CD4-positive, alpha-beta T cell treated with Interleukin-15 for 1 hour (primary cell): ENCODE results near the gene IL2RA.
"Not testable (repeated sequence)": the region's sequence is repeated elsewhere in the genome, so short reads cannot be mapped to it uniquely, and the experiment has no call there.

ENCODE experiments used
- DNase-seq: peaks from one replicate; pipeline ENCODE4 v3.0.0-alpha.2; 2020

IL2RA gene

GRCh38 chr10:6011558-6011957 is 50.6 kb downstream of the IL2RA start:
- no peak for DNase-seq

- no peak for DNase-seq
These were observed 51.6 kb downstream of the IL2RA start for GRCh38 chr10:6010569-6010968.

- DNase-seq, result no peak
These were observed 52.2 kb downstream of the IL2RA start for GRCh38 chr10:6009961-6010360.

- DNase-seq, result no peak
These were observed 53.0 kb downstream of the IL2RA start for GRCh38 chr10:6009150-6009549.

GRCh38 chr10:6008497-6009142 is 53.5 kb downstream of the IL2RA start:
- DNase-seq, result no peak

- DNase-seq, result no peak
These were observed 55.2 kb downstream of the IL2RA start for GRCh38 chr10:6006991-6007390.

GRCh38 chr10:6006546-6006945 is 55.6 kb downstream of the IL2RA start:
- DNase-seq, result no peak

- DNase-seq, result no peak
These were observed 56.2 kb downstream of the IL2RA start for GRCh38 chr10:6005856-6006395.

GRCh38 chr10:6005161-6005804 is 56.9 kb downstream of the IL2RA start:
- not testable (repeated sequence) for DNase-seq

- DNase-seq, result no peak
These were observed 59.2 kb downstream of the IL2RA start for GRCh38 chr10:6002809-6003510.

GRCh38 chr10:5999440-6000165 is 62.6 kb downstream of the IL2RA start:
- DNase-seq, result no peak

GRCh38 chr10:5996696-5997095 is 65.5 kb downstream of the IL2RA start:
- no peak for DNase-seq

GRCh38 chr10:5992398-5992797 is 69.8 kb downstream of the IL2RA start:
- DNase-seq, result no peak

GRCh38 chr10:5991708-5992107 is 70.5 kb downstream of the IL2RA start:
- no peak for DNase-seq

GRCh38 chr10:5989756-5990155 is 72.4 kb downstream of the IL2RA start:
- no peak for DNase-seq

GRCh38 chr10:5988336-5988920 is 73.7 kb downstream of the IL2RA start:
- DNase-seq, result no peak

GRCh38 chr10:5987747-5988146 is 74.4 kb downstream of the IL2RA start:
- no peak for DNase-seq

GRCh38 chr10:5985029-5985428 is 77.1 kb downstream of the IL2RA start:
- DNase-seq, result no peak

GRCh38 chr10:5983774-5984173 is 78.4 kb downstream of the IL2RA start:
- DNase-seq, result no peak

GRCh38 chr10:5981529-5981928 is 80.6 kb downstream of the IL2RA start:
- no peak for DNase-seq

- no peak for DNase-seq
These were observed 84.0 kb downstream of the IL2RA start for GRCh38 chr10:5978230-5978489.

- DNase-seq, result peak; percentile 77
These were observed 84.5 kb downstream of the IL2RA start, which contains the start of gene IL15RA for GRCh38 chr10:5977471-5978229. Gene IL15RA, minus strand, starts transcription at chr10:5977543. Its CDS starts 51 bp downstream, at chr10:5977492.
